Tibial nerve (tissue), 4 donors: ENCODE results near the gene DISC1. TPM values are rescaled to one million over a fixed set of nuclear protein-coding genes. Genes with fewer than 3 reads are reported as not detected.

Source experiments
- DNase-seq, 2 donors: peaks; one replicate each; pipeline ENCODE4 v3.0.0-alpha.2; 2019; ENCODE audit warnings: low spot score in 2 of 2
- H3K27ac ChIP-seq, 4 donors: fragments of 200-600 bp; sonication (generic) in 3 of 4; one replicate each; pipeline ENCODE4 v1.5.1; 2017 to 2019; ENCODE audit warnings: mild to moderate bottlenecking in 1 of 4
- H3K27me3 ChIP-seq, 2 donors: fragments of 200-600 bp; sonication (generic) in 1 of 2; one replicate each; pipeline versions ENCODE4 v1.5.1 to v1.6.0; 2017 to 2019
- H3K36me3 ChIP-seq, 3 donors: fragments of 200-600 bp; sonication (generic); one replicate each; pipeline ENCODE4 v1.5.1; 2018 to 2019
- H3K4me1 ChIP-seq, 4 donors: fragments of 200-600 bp; sonication (generic) in 3 of 4; one replicate each; pipeline ENCODE4 v1.5.1; 2017 to 2019
- H3K4me3 ChIP-seq, 4 donors: fragments of 200-600 bp; sonication (generic) in 3 of 4; one replicate each; pipeline ENCODE4 v1.5.1; 2017 to 2019; ENCODE audit warnings: mild to moderate bottlenecking in 1 of 4, moderate library complexity in 1 of 4
- H3K9me3 ChIP-seq, 4 donors: fragments of 200-600 bp; sonication (generic) in 3 of 4; one replicate each; pipeline ENCODE4 v1.5.1; 2017 to 2019
- CTCF ChIP-seq, 5 experiments: fragments of 200-600 bp in 3 of 5; fragments of 450-650 bp in 2 of 5; sonication (generic) in 3 of 5; IDR thresholded peaks; one replicate each; pipeline ENCODE4 v1.5.1; 2016 to 2019; ENCODE audit warnings: antibody characterized with exemption in 5 of 5, mild to moderate bottlenecking in 3 of 5, moderate library complexity in 2 of 5
- EP300 ChIP-seq, 2 donors: sonication (generic); formaldehyde crosslinking; IDR thresholded peaks; one replicate each; pipeline ENCODE4 v1.6.1; 2017; ENCODE audit warnings: antibody characterized with exemption in 2 of 2, mild to moderate bottlenecking in 1 of 2
- POLR2A ChIP-seq, 2 donors: fragments of 450-650 bp; IDR thresholded peaks; one replicate each; pipeline ENCODE4 v1.6.1; 2017; ENCODE audit warnings: antibody characterized with exemption in 2 of 2, mild to moderate bottlenecking in 2 of 2, moderate library complexity in 2 of 2
- WGBS, 2 donors: methylation state at CpG; one replicate each; pipeline ENCODE4 v1.1.5; 2018; 5-methylcytosine and 5-hydroxymethylcytosine counted together
- total RNA-seq, 4 donors: library from RNA; depleted of rRNA; stranded (reverse); fragments of >200 nt; gene quantifications; one replicate each; pipeline ENCODE4 v1.1.0, GENCODE V29; 2016

DISC1 gene
- total RNA-seq, 4 donors from 2014 or later, result 29.9 to 39.0 (median 32.7) TPM

- H3K9me3 ChIP-seq, result peaks cover 0 to 9% (median 0%) of the 10 kb centered on the region in 4 donors
- no peak for DNase-seq
- peak overlapping the region in 2 of 4 donors; percentile 53 to 64 for H3K27ac ChIP-seq
- whole genome bisulfite sequencing, 2 donors, result 61 to 68% methylated on average over 15 of the region's 15 CpGs
- H3K27me3 ChIP-seq, result no peaks in the 10 kb centered on the region
- H3K36me3 ChIP-seq, result no peaks in the 10 kb centered on the region
- no peak overlapping the region for H3K4me3 ChIP-seq
- peaks cover 0 to 16% (median 0%) of the 10 kb centered on the region in 4 donors for H3K4me1 ChIP-seq
- TF ChIP-seq EP300 (IDR thresholded peaks at IDR 0.05) (peak in 1 of 2 donors; percentile 63), POLR2A (IDR thresholded peaks at IDR 0.05) (no peak)
These were observed 58.0 kb downstream of the DISC1 start for GRCh38 chr1:231684356-231685244.

- Histone ChIP-seq H3K27ac (no peak overlapping the region), H3K4me3 (no peak overlapping the region), H3K9me3 (peaks cover 0 to 9% (median 0%) of the 10 kb centered on the region in 4 donors), H3K36me3 (no peaks in the 10 kb centered on the region), H3K27me3 (no peaks in the 10 kb centered on the region), H3K4me1 (peaks cover 0 to 30% (median 7%) of the 10 kb centered on the region in 4 donors)
- WGBS, 2 donors, result 92 to 98% methylated on average over 4 of the region's 4 CpGs
- no peak for TF ChIP-seq CTCF (IDR thresholded peaks at IDR 0.05)
- TF ChIP-seq EP300 (IDR thresholded peaks at IDR 0.05), result no peak
- TF ChIP-seq POLR2A (IDR thresholded peaks at IDR 0.05), result no peak
- no peak for DNase-seq
These were observed 59.8 kb downstream of the DISC1 start for GRCh38 chr1:231686384-231686783.

GRCh38 chr1:231688989-231689388 is 62.4 kb downstream of the DISC1 start:
- Histone ChIP-seq H3K27me3 (no peaks in the 10 kb centered on the region), H3K27ac (no peak overlapping the region), H3K9me3 (peaks cover 0 to 9% (median 0%) of the 10 kb centered on the region in 4 donors), H3K4me1 (peaks cover 0 to 34% (median 9%) of the 10 kb centered on the region in 4 donors), H3K4me3 (no peak overlapping the region), H3K36me3 (peaks cover 0 to 5% (median 0%) of the 10 kb centered on the region in 3 donors)
- no peak for DNase-seq
- WGBS, 2 donors, result 72 to 87% methylated on average over 4 of the region's 4 CpGs
- TF ChIP-seq POLR2A (IDR thresholded peaks at IDR 0.05), result no peak

GRCh38 chr1:231690059-231690458 is 63.5 kb downstream of the DISC1 start:
- Histone ChIP-seq H3K4me1 (peaks cover 0 to 40% (median 9%) of the 10 kb centered on the region in 4 donors), H3K9me3 (peaks cover 0 to 9% (median 0%) of the 10 kb centered on the region in 4 donors), H3K27me3 (no peaks in the 10 kb centered on the region), H3K4me3 (no peak overlapping the region), H3K36me3 (peaks cover 0 to 14% (median 0%) of the 10 kb centered on the region in 3 donors), H3K27ac (peak overlapping the region in 2 of 4 donors; percentile 8 to 47)
- DNase-seq, result no peak
- WGBS, 2 donors, result 57 to 64% methylated on average over 9 of the region's 9 CpGs
- TF ChIP-seq CTCF (IDR thresholded peaks at IDR 0.05) (no peak), POLR2A (IDR thresholded peaks at IDR 0.05) (no peak), EP300 (IDR thresholded peaks at IDR 0.05) (no peak)

GRCh38 chr1:231691618-231692259 is 65.1 kb downstream of the DISC1 start:
- peak; percentile 50 to 92 (median 67) for TF ChIP-seq CTCF (IDR thresholded peaks at IDR 0.05)
- TF ChIP-seq POLR2A (IDR thresholded peaks at IDR 0.05), result no peak
- TF ChIP-seq EP300 (IDR thresholded peaks at IDR 0.05), result no peak
- DNase-seq, result peak in 1 of 2 donors; percentile 55
- WGBS, 2 donors, result 50 to 52% methylated on average over 17 of the region's 17 CpGs

More at GRCh38 chr1:231691618-231692259, 65.1 kb downstream of the DISC1 start:
- H3K4me3 ChIP-seq, result no peak overlapping the region
- H3K27ac ChIP-seq, result peak overlapping the region in 1 of 4 donors; percentile 47
- peaks cover 0 to 4% (median 0%) of the 10 kb centered on the region in 4 donors for H3K9me3 ChIP-seq
- H3K4me1 ChIP-seq, result peaks cover 0 to 46% (median 9%) of the 10 kb centered on the region in 4 donors
- no peaks in the 10 kb centered on the region for H3K27me3 ChIP-seq
- H3K36me3 ChIP-seq, result peaks cover 0 to 14% (median 0%) of the 10 kb centered on the region in 3 donors
